ENCODE data around the gene CPPED1. TPM values are rescaled to one million over a fixed set of nuclear protein-coding genes. Genes with fewer than 3 reads are reported as not detected.

The CPPED1 gene
- total RNA-seq, 4 donors from 2014 or later: 10.4 to 18.9 (median 16.0) TPM

GRCh38 chr16:12716658-12717057, 87.0 kb downstream of the CPPED1 start:
- TF ChIP-seq CTCF (IDR thresholded peaks at IDR 0.05): no peak
- no peak for TF ChIP-seq POLR2A (IDR thresholded peaks at IDR 0.05)
- TF ChIP-seq EP300 (IDR thresholded peaks at IDR 0.05): no peak
- 88 to 94% methylated on average over 3 of the region's 3 CpGs for WGBS, 2 donors

DNA sequence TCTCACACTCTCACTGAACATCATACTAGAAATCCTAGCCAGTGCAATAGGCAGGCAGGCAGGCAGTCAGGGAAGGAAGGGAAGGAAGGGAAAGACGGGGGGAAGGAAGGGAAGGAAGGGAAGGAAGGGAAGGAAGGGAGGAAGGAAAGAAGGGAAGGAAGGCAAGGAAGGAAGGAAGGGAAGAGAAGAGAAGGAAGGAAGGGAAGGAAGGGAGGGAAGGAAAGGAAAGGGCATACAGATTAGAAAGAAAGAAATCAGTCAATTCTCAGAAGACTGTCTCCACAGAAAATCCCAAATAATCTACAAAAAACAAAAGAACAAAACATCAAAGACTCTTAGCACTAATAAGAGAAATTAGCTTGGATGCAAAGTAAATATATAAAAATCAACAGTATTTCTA, 93.9 kb downstream of the CPPED1 start:
- H3K27me3 ChIP-seq: no peaks in the 10 kb centered on the region
- no peak overlapping the region for H3K27ac ChIP-seq
- WGBS, 2 donors: 67 to 68% methylated on average over 1 of the region's 1 CpG
- TF ChIP-seq POLR2A (IDR thresholded peaks at IDR 0.05) (no peak), CTCF (IDR thresholded peaks at IDR 0.05) (no peak), EP300 (IDR thresholded peaks at IDR 0.05) (no peak)
- DNase-seq (ENCODE audit: low spot score in 2 of 2): no peak
- no peaks in the 10 kb centered on the region for H3K9me3 ChIP-seq
- H3K36me3 ChIP-seq: peaks cover 0 to under 1% (median 0%) of the 10 kb centered on the region in 3 donors
- no peak overlapping the region for H3K4me3 ChIP-seq
- H3K4me1 ChIP-seq: no peaks in the 10 kb centered on the region

More at GRCh38 chr16:12716658-12717057, 87.0 kb downstream of the CPPED1 start:
- no peak overlapping the region for H3K27ac ChIP-seq
- H3K4me3 ChIP-seq: no peak overlapping the region
- no peaks in the 10 kb centered on the region for H3K9me3 ChIP-seq
- peaks cover 0 to 9% (median 0%) of the 10 kb centered on the region in 3 donors for H3K36me3 ChIP-seq
- no peaks in the 10 kb centered on the region for H3K27me3 ChIP-seq
- peaks cover 0 to 2% (median 0%) of the 10 kb centered on the region in 4 donors for H3K4me1 ChIP-seq
- DNase-seq (ENCODE audit: low spot score in 2 of 2): no peak

DNA sequence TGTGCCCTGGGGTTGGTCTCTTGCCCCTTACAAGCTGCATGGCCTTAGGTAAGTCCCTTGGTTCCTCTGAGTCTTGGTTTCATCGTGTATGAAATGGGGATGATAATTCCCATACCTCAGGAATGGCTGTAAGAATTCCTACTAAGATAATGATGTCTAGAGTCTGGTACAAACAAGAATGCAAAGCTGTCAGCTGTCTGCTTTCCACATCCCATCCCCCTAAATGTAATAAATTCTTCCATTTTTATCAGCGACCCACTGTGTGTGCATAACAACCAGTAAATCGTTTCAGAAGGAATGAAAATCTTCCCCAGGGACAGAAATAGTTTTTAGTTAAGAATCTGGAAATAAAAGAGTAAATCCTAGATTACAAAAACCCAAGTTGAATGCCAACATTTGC, 95.4 kb downstream of the CPPED1 start:
- 42 to 49% methylated on average over 3 of the region's 3 CpGs for WGBS, 2 donors
- TF ChIP-seq EP300 (IDR thresholded peaks at IDR 0.05) (no peak), POLR2A (IDR thresholded peaks at IDR 0.05) (no peak), CTCF (IDR thresholded peaks at IDR 0.05) (no peak)
- Histone ChIP-seq H3K4me3 (no peak overlapping the region), H3K9me3 (no peaks in the 10 kb centered on the region), H3K36me3 (peaks cover 0 to 12% (median 0%) of the 10 kb centered on the region in 3 donors), H3K27ac (no peak overlapping the region), H3K4me1 (no peaks in the 10 kb centered on the region), H3K27me3 (no peaks in the 10 kb centered on the region)
- DNase-seq (ENCODE audit: low spot score in 2 of 2): no peak

DNA sequence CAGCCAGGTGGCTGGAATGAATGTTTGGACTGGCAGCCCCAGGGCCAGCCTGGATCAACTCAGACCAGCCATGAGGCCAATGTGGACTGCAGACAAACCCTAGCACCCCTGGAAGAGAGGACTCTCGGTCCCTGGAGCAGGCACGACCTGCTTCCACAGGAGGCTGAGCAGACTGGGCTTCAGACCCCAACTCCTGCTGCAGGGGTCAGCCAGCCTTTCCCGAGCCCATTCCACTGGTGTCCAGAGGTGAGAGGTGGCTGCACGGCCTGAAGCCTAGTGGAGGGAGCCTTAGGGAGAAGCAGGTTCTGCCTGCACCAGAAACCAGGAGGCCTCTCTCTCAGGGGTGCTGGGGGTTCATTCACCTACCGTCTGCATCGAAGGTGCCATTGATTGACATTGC, 97.1 kb downstream of the CPPED1 start:
- Histone ChIP-seq H3K4me3 (no peak overlapping the region), H3K36me3 (peaks cover 0 to 22% (median 0%) of the 10 kb centered on the region in 3 donors), H3K27me3 (no peaks in the 10 kb centered on the region), H3K27ac (no peak overlapping the region), H3K9me3 (no peaks in the 10 kb centered on the region), H3K4me1 (no peaks in the 10 kb centered on the region)
- DNase-seq (ENCODE audit: low spot score in 2 of 2): no peak
- WGBS, 2 donors: 87 to 94% methylated on average over 6 of the region's 6 CpGs
- TF ChIP-seq EP300 (IDR thresholded peaks at IDR 0.05) (no peak), CTCF (IDR thresholded peaks at IDR 0.05) (no peak), POLR2A (IDR thresholded peaks at IDR 0.05) (no peak)

- H3K27me3 ChIP-seq: no peaks in the 10 kb centered on the region
- H3K4me3 ChIP-seq: no peak overlapping the region
- H3K4me1 ChIP-seq: no peaks in the 10 kb centered on the region
- WGBS, 2 donors: 93 to 96% methylated on average over 30 to 31 of the region's 31 CpGs
- peaks cover 0 to 40% (median 0%) of the 10 kb centered on the region in 3 donors for H3K36me3 ChIP-seq
- no peaks in the 10 kb centered on the region for H3K9me3 ChIP-seq
- TF ChIP-seq EP300 (IDR thresholded peaks at IDR 0.05) (no peak), POLR2A (IDR thresholded peaks at IDR 0.05) (no peak), CTCF (IDR thresholded peaks at IDR 0.05) (no peak)
- no peak overlapping the region for H3K27ac ChIP-seq
- DNase-seq (ENCODE audit: low spot score in 2 of 2): no peak
Observed at GRCh38 chr16:12704492-12705111, 99.1 kb downstream of the CPPED1 start.

All from tibial nerve (tissue), 4 donors.